Stomach smooth muscle (tissue), 2 donors: ENCODE data around the gene PALD1.
A peak's percentile ranks its signal among the peaks of the same experiment; 100 is the strongest.

Experiments
- H3K27ac ChIP-seq: one replicate; pipeline ENCODE4 v1.7.0; 2013; ENCODE audit warnings: mild to moderate bottlenecking, low read length, inconsistent platforms
- H3K27me3 ChIP-seq, 2 donors: one replicate each; pipeline ENCODE4 v1.7.0; 2013; ENCODE audit warnings: low read length in 2 of 2; ENCODE audit not compliant: insufficient read depth in 2 of 2, control insufficient read depth in 1 of 2
- H3K36me3 ChIP-seq, 2 donors: one replicate each; pipeline ENCODE4 v1.7.0; 2013; ENCODE audit warnings: low read length in 2 of 2; ENCODE audit not compliant: control insufficient read depth in 2 of 2, insufficient read depth in 2 of 2
- H3K4me1 ChIP-seq: one replicate; pipeline ENCODE4 v1.7.0; 2013; ENCODE audit warnings: low read length; ENCODE audit not compliant: control insufficient read depth, insufficient read depth
- H3K4me3 ChIP-seq, 2 donors: one replicate each; pipeline ENCODE4 v1.7.0; 2013; ENCODE audit warnings: low read length in 2 of 2
- H3K9ac ChIP-seq, 2 donors: one replicate each; pipeline ENCODE4 v1.7.0; 2013; ENCODE audit warnings: low read length in 2 of 2, mild to moderate bottlenecking in 1 of 2
- H3K9me3 ChIP-seq, 2 donors: one replicate each; pipeline ENCODE4 v1.7.0; 2013; ENCODE audit warnings: low read length in 2 of 2; ENCODE audit not compliant: control insufficient read depth in 2 of 2
- donor health status: healthy.
- donor health status: Pancreatic carcinoma.

Gene PALD1

DNA sequence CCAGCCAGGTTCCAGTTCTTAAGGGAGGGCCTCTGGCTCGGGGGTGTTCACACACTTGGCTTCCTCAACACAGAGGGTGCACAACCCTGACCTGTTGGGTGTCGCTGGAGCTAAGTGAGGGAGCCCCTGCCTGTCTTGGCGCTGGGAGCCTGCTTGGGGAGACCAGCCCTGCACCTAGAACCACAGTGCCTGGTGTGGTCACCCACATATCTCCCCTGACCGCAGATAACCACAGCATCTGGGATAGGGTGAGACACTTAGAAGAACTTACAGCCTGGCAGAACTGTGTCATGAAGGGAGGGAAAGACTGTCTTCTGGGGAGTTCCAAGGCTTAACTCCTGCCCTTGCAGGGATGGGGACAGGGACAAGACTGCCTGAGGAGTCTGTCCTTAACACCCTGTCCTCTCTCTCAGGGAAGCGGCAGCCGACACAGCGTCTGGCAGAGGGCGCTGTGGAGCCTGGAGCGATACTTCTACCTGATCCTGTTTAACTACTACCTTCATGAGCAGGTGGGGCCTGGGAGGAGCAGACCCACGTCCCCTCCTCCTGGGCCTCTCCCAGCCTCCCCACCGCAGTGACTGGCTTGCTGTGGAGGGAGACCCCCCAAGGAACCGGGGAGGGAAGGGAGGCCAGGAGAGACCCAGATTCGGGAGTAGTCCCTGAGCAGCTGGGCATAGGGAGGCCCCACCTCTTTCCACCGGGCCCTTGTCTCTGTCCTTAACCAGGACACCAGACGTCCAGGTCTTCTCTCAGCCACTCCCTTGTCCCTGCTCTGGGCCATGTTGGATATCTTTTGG lies 59.0 kb downstream of the PALD1 start:
- Histone ChIP-seq H3K4me3 (no peak overlapping the region), H3K27ac (peak overlapping the region; percentile 18), H3K36me3 (peaks cover 23 to 31% of the 10 kb centered on the region in 2 donors), H3K9ac (peak overlapping the region; percentile 20 to 21), H3K4me1 (peaks cover 50% of the 10 kb centered on the region), H3K9me3 (no peaks in the 10 kb centered on the region), H3K27me3 (no peaks in the 10 kb centered on the region)

DNA sequence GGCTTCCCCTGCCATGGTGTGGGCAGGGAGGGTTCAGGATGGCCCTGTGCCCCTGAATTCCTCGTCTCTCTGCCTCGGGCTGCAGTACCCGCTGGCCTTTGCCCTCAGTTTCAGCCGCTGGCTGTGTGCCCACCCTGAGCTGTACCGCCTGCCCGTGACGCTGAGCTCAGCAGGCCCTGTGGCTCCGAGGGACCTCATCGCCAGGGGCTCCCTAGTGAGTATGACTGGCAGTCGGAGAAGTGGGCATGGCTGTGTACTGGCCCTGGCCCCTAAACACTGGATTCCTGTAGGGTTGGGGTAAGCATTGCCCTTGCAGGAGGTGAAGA lies 59.6 kb downstream of the PALD1 start:
- peak overlapping the region; percentile 20 to 21 for H3K9ac ChIP-seq
- no peaks in the 10 kb centered on the region for H3K9me3 ChIP-seq
- H3K4me1 ChIP-seq, result peaks cover 50% of the 10 kb centered on the region
- no peaks in the 10 kb centered on the region for H3K27me3 ChIP-seq
- H3K36me3 ChIP-seq, result peaks cover 24 to 29% of the 10 kb centered on the region in 2 donors
- peak overlapping the region; percentile 18 for H3K27ac ChIP-seq
- H3K4me3 ChIP-seq, result no peak overlapping the region

DNA sequence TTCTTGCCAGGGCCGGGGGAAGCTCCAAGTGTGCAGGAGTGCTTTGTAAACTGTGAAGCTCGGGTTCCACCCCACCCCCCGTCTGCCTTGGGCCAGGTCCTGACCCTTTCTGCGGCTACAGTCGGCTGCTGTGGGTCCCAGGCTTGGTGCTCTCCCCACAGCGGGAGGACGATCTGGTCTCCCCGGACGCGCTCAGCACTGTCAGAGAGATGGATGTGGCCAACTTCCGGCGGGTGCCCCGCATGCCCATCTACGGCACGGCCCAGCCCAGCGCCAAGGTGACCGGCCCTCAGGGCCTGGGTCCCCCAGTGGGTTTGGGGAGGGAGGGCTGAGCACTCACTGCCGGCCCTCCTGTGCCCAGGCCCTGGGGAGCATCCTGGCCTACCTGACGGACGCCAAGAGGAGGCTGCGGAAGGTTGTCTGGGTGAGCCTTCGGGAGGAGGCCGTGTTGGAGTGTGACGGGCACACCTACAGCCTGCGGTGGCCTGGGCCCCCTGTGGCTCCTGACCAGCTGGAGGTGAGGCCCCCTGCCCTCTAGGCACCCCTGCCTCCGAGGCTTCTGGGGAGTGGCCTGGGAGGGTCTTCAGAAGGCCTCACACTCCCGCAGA lies 60.3 kb downstream of the PALD1 start:
- no peaks in the 10 kb centered on the region for H3K27me3 ChIP-seq
- H3K27ac ChIP-seq, result no peak overlapping the region
- H3K4me3 ChIP-seq, result no peak overlapping the region
- H3K9ac ChIP-seq, result no peak overlapping the region
- peaks cover 28% of the 10 kb centered on the region in 2 donors for H3K36me3 ChIP-seq
- no peaks in the 10 kb centered on the region for H3K9me3 ChIP-seq
- peaks cover 45% of the 10 kb centered on the region for H3K4me1 ChIP-seq

DNA sequence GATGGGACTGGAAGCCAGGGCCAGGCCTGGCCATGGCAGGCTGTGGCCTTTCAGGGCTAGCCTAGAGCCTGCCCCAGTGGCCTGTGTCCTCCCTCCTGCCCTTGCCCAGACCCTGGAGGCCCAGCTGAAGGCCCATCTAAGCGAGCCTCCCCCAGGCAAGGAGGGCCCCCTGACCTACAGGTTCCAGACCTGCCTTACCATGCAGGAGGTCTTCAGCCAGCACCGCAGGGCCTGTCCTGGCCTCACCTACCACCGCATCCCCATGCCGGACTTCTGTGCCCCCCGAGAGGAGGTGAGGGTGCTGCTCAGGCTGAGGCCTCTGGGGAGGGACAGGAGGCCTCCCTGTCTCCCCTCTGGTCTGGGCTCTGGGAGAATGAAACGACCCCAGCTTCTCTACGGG lies 60.9 kb downstream of the PALD1 start:
- Histone ChIP-seq H3K4me3 (no peak overlapping the region), H3K36me3 (peaks cover 28% of the 10 kb centered on the region in 2 donors), H3K9ac (no peak overlapping the region), H3K4me1 (peaks cover 45% of the 10 kb centered on the region), H3K27ac (no peak overlapping the region), H3K9me3 (no peaks in the 10 kb centered on the region), H3K27me3 (no peaks in the 10 kb centered on the region)

DNA sequence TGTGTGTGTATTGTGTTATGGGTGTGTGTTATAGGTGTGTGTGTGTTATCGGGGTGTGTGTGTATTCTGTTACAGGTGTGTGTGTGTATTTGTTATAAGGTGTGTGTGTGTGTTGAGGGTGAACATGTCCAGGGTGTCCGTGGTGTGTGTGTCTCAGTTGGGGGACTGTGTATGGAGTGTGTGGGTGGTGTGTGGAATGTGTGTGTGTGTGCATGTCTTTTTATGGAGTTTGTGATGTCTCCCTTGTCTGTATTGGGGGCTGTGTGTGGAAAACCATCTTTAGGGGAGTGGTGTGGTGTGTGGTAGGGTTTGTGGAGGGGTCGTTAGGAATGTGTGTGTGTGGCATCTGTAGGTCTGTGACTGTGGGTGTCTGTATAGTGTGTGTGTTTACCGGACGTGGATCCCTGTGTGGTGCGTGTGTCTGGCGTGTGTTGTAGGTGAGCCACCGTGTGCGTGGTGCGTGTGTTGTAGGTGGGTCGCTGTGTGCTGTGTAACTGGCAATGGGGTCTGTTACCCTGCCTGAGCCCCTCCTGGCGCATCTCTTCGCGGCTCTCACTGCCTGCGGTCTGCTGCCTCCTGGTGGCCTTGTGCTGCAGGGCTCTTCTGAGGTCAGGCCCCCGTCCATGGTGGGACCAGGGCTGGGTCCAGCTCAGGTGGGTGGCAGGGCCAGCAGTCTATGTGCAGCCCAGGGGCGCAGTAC lies 61.7 kb downstream of the PALD1 start:
- Histone ChIP-seq H3K27ac (no peak overlapping the region), H3K27me3 (no peaks in the 10 kb centered on the region), H3K36me3 (peaks cover 24 to 26% of the 10 kb centered on the region in 2 donors), H3K9me3 (no peaks in the 10 kb centered on the region), H3K4me3 (no peak overlapping the region), H3K4me1 (peaks cover 42% of the 10 kb centered on the region), H3K9ac (no peak overlapping the region)

DNA sequence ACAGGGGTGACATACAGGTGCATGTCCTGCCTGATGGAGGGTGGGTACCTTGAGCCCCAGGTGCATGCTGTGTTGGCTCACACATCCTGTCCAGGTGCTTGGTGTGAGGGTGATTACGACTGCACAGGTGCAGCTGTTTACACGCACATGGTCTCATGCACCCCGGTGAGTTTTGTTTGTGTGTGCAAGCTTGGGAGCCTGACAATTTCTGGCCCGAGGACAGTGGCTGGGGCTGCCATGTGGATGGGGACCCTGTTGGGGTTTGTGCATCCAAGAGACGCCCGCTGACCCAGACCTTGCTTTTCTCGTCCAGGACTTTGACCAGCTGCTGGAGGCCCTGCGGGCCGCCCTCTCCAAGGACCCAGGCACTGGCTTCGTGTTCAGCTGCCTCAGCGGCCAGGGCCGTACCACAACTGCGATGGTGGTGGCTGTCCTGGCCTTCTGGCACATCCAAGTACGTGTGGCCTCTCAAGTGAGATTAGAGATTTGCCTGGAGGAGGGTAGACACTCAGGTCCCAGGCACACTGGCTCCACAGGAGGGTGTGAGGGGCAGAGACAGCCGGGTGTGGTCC lies 62.3 kb downstream of the PALD1 start:
- no peaks in the 10 kb centered on the region for H3K27me3 ChIP-seq
- H3K9me3 ChIP-seq, result no peaks in the 10 kb centered on the region
- peaks cover 20 to 26% of the 10 kb centered on the region in 2 donors for H3K36me3 ChIP-seq
- H3K4me1 ChIP-seq, result peaks cover 41% of the 10 kb centered on the region
- H3K9ac ChIP-seq, result no peak overlapping the region
- H3K4me3 ChIP-seq, result no peak overlapping the region
- no peak overlapping the region for H3K27ac ChIP-seq

DNA sequence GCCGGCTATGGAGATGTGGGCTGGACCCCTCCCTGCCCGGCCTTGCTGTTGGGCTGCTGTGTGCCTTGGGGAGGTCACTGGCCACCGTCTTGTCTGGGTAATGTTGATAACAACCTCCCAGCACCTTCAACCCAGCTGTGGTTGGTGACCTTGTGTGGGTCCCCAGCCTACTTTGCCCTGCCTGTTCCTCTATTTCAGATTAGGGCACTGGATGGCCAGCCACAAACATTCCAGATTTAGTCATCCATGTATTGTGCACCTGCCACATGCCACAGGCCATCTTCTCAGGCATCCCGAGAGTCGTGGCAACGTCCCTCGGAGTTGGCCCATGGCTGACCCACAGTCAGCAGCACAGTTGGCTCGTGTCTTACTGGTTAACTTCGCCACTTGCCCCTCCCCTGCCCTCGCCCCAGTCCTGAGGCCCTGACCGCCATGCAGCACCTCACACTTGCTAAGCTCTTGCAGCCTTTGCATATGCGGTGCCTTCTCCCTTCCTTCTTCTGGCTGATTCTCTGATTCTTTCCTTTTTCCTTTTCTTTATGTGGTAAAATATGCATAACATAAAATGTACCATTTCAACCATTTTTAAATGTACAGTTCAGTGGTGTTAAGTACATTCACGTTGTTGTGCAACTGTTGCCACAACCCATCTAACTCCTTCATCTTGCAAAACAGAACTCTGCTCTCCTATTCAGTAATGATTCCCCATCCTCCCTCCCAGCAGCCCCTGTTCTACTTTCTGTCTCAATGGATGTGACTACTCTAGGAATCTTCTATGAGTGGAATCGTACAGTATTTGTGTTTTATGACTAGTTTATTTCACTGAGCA lies 63.4 kb downstream of the PALD1 start:
- no peak overlapping the region for H3K27ac ChIP-seq

DNA sequence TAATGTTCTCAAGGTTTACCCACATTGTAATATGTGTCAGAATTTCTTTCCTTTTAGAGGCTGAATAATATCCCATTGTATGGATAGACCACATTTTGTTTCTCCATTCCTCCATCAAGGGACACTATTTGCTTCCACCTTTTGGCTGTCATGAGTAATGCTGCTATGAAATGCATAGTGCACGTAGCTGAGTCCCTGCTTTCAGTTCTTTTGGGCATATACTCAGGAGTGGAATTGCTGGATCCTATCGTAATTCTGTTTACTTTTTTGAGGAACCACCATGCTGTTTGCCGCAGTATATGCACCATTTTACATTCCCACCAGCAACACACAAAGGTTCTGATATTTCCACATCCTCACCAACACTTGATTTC lies 64.0 kb downstream of the PALD1 start:
- H3K9me3 ChIP-seq, result no peaks in the 10 kb centered on the region
- peaks cover 20 to 27% of the 10 kb centered on the region in 2 donors for H3K36me3 ChIP-seq
- H3K9ac ChIP-seq, result no peak overlapping the region
- no peak overlapping the region for H3K4me3 ChIP-seq
- no peaks in the 10 kb centered on the region for H3K27me3 ChIP-seq
- H3K4me1 ChIP-seq, result peaks cover 33% of the 10 kb centered on the region
- H3K27ac ChIP-seq, result no peak overlapping the region

More for the DNA sequence above, 63.4 kb downstream of the PALD1 start:
- Histone ChIP-seq H3K36me3 (peaks cover 20 to 26% of the 10 kb centered on the region in 2 donors), H3K4me3 (no peak overlapping the region), H3K9ac (no peak overlapping the region), H3K27me3 (no peaks in the 10 kb centered on the region), H3K9me3 (no peaks in the 10 kb centered on the region), H3K4me1 (peaks cover 36% of the 10 kb centered on the region)

DNA sequence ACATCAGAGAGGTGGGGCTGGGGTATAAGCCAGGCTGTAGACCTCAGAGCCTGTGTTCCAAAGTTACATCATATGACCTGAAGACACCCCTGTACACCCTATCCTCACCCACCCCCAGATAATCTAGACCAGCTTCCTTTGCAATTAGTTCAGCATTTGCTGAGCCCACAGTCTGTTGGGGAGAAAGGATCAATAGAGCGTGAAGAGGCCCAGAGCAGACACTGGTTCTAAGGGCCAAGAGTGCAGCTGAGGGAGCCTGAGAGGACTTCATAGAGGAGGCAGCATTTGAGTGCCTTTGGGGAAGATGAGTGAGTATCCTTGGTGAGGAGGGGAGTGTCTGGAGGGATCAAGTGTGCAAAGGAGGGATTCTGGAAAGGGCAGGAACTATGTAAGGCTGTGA lies 65.3 kb downstream of the PALD1 start:
- H3K9ac ChIP-seq, result peak overlapping the region in 1 of 2 donors; percentile 36
- H3K27ac ChIP-seq, result no peak overlapping the region
- H3K4me3 ChIP-seq, result no peak overlapping the region
- no peaks in the 10 kb centered on the region for H3K9me3 ChIP-seq
- peaks cover 21% of the 10 kb centered on the region for H3K4me1 ChIP-seq
- H3K27me3 ChIP-seq, result no peaks in the 10 kb centered on the region
- peaks cover 20 to 31% of the 10 kb centered on the region in 2 donors for H3K36me3 ChIP-seq
